Measurements from ENCODE around the gene LDLR. TPM values are rescaled to one million over a fixed set of nuclear protein-coding genes. Genes with fewer than 3 reads are reported as not detected.
"Not testable (repeated sequence)": the region's sequence is repeated elsewhere in the genome, so short reads cannot be mapped to it uniquely, and the experiment has no call there.

Gene LDLR
- total RNA-seq, 1 donor from 2014 or later: 242 TPM

GRCh38 chr19:11094520-11094894 is 5.2 kb downstream of the LDLR start:
- intact Hi-C loops (cut with DNase I): no loop called here
- Histone ChIP-seq H3K4me3 (peak overlapping the region; percentile 10), H3K4me1 (peaks cover 71% of the 10 kb centered on the region)

GRCh38 chr19:11096210-11096841 is 7.1 kb downstream of the LDLR start:
- peaks cover 19% of the 10 kb centered on the region for H3K36me3 ChIP-seq
- DNase-seq: no peak
- no peaks in the 10 kb centered on the region for H3K9me3 ChIP-seq
- H3K4me1 ChIP-seq: peaks cover 64% of the 10 kb centered on the region
- H3K27me3 ChIP-seq: no peaks in the 10 kb centered on the region
- TF ChIP-seq CTCF (IDR thresholded peaks at IDR 0.05): no peak
- peak overlapping the region; percentile 98 for H3K27ac ChIP-seq
- ATAC-seq: no peak
- intact Hi-C loops (cut with DNase I): no loop called here
- H3K4me3 ChIP-seq: peak overlapping the region; percentile 1

More at GRCh38 chr19:11094520-11094894, 5.2 kb downstream of the LDLR start:
- H3K27ac ChIP-seq: peak overlapping the region; percentile 98
- DNase-seq (no peak), ATAC-seq (no peak)
- no peak for TF ChIP-seq CTCF (IDR thresholded peaks at IDR 0.05)
- no peaks in the 10 kb centered on the region for H3K9me3 ChIP-seq
- no peaks in the 10 kb centered on the region for H3K27me3 ChIP-seq
- H3K36me3 ChIP-seq: peaks cover 5% of the 10 kb centered on the region

DNA sequence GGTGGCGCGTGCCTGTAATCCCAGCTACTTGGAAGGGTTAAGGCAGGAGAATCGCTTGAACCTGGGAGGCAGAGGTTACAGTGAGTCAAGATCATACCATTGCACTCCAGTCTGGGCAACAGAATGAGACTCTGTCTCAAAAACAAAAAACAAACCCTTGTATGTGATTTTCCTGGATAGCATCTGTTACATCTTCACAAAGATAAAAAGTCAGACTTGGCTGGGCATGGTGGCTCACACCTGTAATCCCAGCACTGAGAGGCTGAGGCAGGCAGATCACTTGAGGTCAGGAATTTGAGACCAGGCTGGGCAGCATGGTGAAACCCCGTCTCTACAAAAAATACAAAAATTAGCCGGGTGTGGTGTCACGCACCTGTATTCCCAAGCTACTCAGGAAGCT is 8.1 kb downstream of the LDLR start:
- ATAC-seq; DNase-seq; H3K4me3 ChIP-seq; H3K27me3 ChIP-seq; H3K9me3 ChIP-seq; intact Hi-C loops (cut with DNase I): not testable (repeated sequence)
- peak overlapping the region; percentile 98 for H3K27ac ChIP-seq
- peaks cover 26% of the 10 kb centered on the region for H3K36me3 ChIP-seq
- H3K4me1 ChIP-seq: peaks cover 53% of the 10 kb centered on the region

- Histone ChIP-seq H3K4me3 (no peak overlapping the region), H3K9me3 (no peaks in the 10 kb centered on the region), H3K27ac (peak overlapping the region; percentile 98), H3K36me3 (peaks cover 36% of the 10 kb centered on the region), H3K4me1 (peaks cover 44% of the 10 kb centered on the region), H3K27me3 (no peaks in the 10 kb centered on the region)
- TF ChIP-seq CTCF (IDR thresholded peaks at IDR 0.05): no peak
- DNase-seq: no peak
- ATAC-seq: no peak
- intact Hi-C loops (cut with DNase I): no loop called here
These were observed 9.1 kb downstream of the LDLR start for GRCh38 chr19:11098327-11098726.

- H3K27me3 ChIP-seq: no peaks in the 10 kb centered on the region
- H3K9me3 ChIP-seq: no peaks in the 10 kb centered on the region
- ATAC-seq (no peak), DNase-seq (no peak)
- no peak overlapping the region for H3K27ac ChIP-seq
- TF ChIP-seq CTCF (IDR thresholded peaks at IDR 0.05): no peak
- peaks cover 38% of the 10 kb centered on the region for H3K4me1 ChIP-seq
- peaks cover 41% of the 10 kb centered on the region for H3K36me3 ChIP-seq
- no peak overlapping the region for H3K4me3 ChIP-seq
- intact Hi-C loops (cut with DNase I): no loop called here
These were observed 9.6 kb downstream of the LDLR start for GRCh38 chr19:11098861-11099260.

DNA sequence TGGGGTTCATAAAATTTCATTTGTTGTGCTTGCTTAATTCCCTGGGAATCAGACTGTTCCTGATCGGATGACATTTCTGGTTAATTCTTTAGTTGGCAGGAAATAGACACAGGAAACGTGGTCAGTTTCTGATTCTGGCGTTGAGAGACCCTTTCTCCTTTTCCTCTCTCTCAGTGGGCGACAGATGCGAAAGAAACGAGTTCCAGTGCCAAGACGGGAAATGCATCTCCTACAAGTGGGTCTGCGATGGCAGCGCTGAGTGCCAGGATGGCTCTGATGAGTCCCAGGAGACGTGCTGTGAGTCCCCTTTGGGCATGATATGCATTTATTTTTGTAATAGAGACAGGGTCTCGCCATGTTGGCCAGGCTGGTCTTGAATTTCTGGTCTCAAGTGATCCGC is 10.8 kb downstream of the LDLR start:
- peaks cover 27% of the 10 kb centered on the region for H3K4me1 ChIP-seq
- no peaks in the 10 kb centered on the region for H3K27me3 ChIP-seq
- H3K9me3 ChIP-seq: no peaks in the 10 kb centered on the region
- peaks cover 47% of the 10 kb centered on the region for H3K36me3 ChIP-seq
- no peak for DNase-seq
- TF ChIP-seq CTCF (IDR thresholded peaks at IDR 0.05): no peak
- H3K4me3 ChIP-seq: no peak overlapping the region
- no peak overlapping the region for H3K27ac ChIP-seq
- intact Hi-C loops (cut with DNase I): no loop called here
- no peak for ATAC-seq
